A549 (cell line): ENCODE results near the gene SLC2A1.

ENCODE experiments used
- ESRRA ChIP-seq: fragments of 150-350 bp; IDR thresholded peaks from 2 replicates; pipeline ENCODE4 v1.6.1; 2014; ENCODE audit warnings: mild to moderate bottlenecking, low read length, borderline replicate concordance
- FOSL2 ChIP-seq, 2 experiments: fragments of 450-650 bp in 1 of 2; fragments of >200 bp in 1 of 2; sonication (Bioruptor Twin) in 1 of 2; formaldehyde crosslinking; IDR thresholded peaks; 2 replicates each; pipeline versions ENCODE4 v1.5.0 to v1.6.1; 2016 to 2020; ENCODE audit warnings: mild to moderate bottlenecking in 1 of 2, moderate library complexity in 1 of 2
- MAZ ChIP-seq: fragments of 150-350 bp; IDR thresholded peaks from 2 replicates; pipeline ENCODE4 v1.6.1; 2014; ENCODE audit warnings: antibody characterized with exemption, low read depth, low read length, borderline replicate concordance

DNA sequence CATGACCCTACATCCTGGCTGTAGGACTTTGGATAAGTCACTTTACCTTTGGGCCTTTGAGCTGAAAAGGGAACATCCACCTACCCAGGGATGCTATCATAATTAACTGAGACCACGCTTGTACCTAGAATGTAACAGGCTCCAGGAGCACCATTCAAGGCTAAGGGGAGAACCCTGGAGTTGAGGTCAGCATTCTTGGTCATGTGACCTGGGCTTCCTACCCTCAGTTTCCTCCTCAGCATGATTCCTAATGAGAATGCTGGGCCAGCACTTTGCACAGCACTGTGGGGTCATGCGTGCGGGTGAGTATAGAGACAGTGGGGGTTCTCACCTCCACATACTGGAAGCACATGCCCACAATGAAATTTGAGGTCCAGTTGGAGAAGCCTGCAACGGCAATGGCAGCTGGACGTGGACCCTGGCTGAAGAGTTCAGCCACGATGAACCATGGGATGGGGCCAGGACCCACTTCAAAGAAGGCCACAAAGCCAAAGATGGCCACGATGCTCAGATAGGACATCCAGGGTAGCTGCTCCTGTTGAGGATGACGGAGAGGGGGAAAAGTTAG, 31.3 kb downstream of the SLC2A1 start:
- TF ChIP-seq MAZ, result no peak
- TF ChIP-seq FOSL2 (IDR thresholded peaks at IDR 0.05), result no peak
- TF ChIP-seq FOSL2 (CRISPR knock-in tag; IDR thresholded peaks at IDR 0.05), result no peak
- TF ChIP-seq ESRRA, result no peak
